PC-9 (cell line): ENCODE results near the gene ASPHD1.

ENCODE experiments used
- CTCF ChIP-seq: fragments of 200-600 bp; sonication (generic); conservative IDR thresholded peaks from 2 replicates; pipeline ENCODE4 v1.6.1; 2017; ENCODE audit warnings: mixed run types, antibody characterized with exemption, mild to moderate bottlenecking, moderate library complexity
- EZH2 ChIP-seq: fragments of 200-600 bp; sonication (generic); IDR thresholded peaks from 2 replicates; pipeline ENCODE4 v1.8.0; 2017; ENCODE audit warnings: antibody characterized with exemption, low read depth

DNA sequence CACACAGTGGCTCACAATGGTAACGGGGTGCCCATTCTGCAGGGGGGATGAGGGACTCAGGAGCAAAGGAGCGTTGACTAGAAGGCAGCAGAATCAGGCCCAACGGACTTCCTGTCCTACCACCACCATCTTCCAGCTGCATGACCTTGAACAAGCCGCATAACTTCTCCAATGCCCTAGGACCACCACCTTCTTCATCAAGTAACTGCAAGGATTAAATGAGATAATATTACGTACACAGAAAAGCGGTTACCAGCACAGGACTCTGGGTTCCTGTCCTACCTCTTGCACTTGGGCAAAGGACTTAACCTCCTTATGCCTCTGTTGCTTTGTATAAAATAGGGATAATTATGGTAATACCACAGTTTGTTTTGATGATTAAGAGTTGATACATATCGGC is 4.7 kb downstream of the ASPHD1 start:
- no peak for TF ChIP-seq CTCF
- TF ChIP-seq EZH2, result no peak
